ENCODE measurements around the gene HOXA6.

DNA sequence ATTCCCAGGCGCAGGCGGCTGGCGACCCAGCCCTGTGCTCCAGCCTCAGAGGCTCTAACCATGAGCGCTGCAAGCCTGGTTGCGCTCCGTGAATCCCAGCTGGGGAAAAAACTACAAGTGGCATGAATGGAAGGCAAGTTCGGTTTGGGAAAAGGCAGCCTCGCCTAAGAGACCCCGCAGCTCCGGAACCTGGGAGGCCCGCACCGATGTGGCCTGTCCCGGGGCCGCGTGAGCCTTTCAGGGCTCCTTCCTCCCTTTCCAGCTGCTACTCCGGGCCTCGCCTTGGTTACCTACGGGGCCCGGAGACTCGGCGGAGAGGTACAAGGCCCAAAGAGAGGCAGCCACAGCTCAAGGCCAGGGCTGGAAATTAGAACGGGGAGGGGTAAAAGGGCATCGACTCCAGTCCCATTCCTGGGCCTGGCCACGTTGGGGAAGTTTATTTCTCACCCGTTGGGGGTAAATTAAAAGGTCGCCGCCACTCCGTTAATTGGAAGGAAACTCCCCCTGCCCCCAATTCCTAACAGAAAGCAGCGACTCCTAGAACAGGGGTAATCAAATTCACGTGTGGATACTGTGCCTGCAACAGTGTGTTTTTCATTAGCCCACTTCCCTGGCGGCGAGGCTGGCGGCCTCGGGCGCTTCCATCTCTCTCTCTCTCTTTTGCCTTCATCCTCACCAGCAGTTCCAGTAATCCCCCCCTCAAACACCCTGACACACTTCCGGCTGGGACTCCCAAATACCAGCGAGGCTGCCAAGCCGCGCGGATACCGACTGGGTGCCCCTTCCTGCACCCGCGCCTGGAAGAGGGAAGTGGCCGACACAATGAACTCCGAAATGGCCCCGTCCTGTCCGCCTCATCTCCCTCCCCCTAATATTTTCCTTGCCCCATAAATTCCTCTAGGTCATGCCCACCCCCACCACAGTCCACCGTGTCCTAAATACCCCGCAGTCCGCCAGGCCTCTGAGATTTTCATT, 19.2 kb upstream of the HOXA6 start:
- TF ChIP-seq, protein P1, sequence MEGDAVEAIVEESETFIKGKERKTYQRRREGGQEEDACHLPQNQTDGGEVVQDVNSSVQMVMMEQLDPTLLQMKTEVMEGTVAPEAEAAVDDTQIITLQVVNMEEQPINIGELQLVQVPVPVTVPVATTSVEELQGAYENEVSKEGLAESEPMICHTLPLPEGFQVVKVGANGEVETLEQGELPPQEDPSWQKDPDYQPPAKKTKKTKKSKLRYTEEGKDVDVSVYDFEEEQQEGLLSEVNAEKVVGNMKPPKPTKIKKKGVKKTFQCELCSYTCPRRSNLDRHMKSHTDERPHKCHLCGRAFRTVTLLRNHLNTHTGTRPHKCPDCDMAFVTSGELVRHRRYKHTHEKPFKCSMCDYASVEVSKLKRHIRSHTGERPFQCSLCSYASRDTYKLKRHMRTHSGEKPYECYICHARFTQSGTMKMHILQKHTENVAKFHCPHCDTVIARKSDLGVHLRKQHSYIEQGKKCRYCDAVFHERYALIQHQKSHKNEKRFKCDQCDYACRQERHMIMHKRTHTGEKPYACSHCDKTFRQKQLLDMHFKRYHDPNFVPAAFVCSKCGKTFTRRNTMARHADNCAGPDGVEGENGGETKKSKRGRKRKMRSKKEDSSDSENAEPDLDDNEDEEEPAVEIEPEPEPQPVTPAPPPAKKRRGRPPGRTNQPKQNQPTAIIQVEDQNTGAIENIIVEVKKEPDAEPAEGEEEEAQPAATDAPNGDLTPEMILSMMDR (IDR thresholded peaks at IDR 0.05) = no peak
- no peak for TF ChIP-seq POLR2A (IDR thresholded peaks at IDR 0.05)

Data from lower leg skin (tissue), 3 donors.